WI38 (cell line): ENCODE measurements around the gene PPP1R2.
"Not testable (repeated sequence)": the region's sequence is repeated elsewhere in the genome, so short reads cannot be mapped to it uniquely, and the experiment has no call there.

ENCODE experiments used
- H3K4me3 ChIP-seq: 2 replicates; pipeline ENCODE4 v1.5.1; 2011; ENCODE audit warnings: low read depth, mild to moderate bottlenecking, control low read depth, low read length
- CTCF ChIP-seq: IDR thresholded peaks from 2 replicates; pipeline ENCODE4 v1.5.1; 2012; ENCODE audit warnings: low read depth, mild to moderate bottlenecking, control low read depth, low read length

The PPP1R2 gene

DNA sequence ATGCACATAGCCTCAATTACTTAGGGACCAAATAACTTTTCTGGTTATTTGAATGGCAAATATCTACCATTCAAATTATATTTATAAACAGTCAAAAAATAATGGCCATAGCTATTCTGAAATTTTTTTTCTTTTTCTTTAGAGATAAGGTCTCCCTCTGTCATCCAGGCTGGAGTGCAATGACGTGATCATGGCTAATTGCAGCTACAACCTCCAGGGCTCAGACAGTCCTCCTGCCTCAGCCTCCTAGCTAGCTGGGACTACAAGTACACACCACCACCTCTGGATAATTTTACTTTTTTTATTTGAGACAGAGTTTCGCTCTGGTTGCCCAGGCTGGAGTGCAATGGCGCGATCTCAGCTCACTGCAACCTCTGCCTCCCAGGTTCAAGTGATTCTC lies 16.6 kb downstream of the PPP1R2 start:
- TF ChIP-seq CTCF = no peak
- H3K4me3 ChIP-seq = no peak overlapping the region

DNA sequence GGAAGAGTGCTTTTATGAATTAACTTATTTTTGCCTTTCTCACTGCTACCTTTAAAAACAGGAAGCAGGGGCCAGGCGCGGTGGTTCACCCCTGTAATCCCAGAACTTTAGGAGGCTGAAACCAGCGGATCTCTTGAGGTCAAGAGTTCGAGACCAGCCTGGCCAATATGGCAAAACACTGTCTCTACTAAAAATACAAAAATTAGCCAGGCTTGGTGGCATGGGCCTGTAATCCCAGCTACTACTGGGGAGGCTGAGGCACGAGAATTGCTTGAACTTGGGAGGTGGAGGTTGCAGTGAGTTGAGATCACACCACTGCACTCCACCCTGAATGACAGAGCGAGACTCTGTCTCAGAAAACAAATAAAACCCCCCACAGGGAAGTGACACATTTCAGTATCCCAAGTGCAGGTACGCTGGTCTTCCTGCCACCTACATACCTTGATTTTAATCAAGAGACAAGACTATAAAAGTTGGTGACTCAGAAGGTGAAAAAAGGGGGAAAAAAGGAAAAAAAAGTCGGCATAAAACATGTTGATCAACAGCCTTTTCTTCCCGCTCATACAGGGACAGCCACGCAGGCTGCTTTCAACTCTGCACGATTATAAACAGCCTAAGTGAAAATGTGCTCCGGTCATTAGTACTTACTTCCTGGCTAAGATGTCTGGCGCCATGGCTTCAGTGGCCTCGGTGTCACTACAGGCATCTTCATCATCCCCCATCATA lies 18.8 kb downstream of the PPP1R2 start:
- H3K4me3 ChIP-seq = no peak overlapping the region
- no peak for TF ChIP-seq CTCF

DNA sequence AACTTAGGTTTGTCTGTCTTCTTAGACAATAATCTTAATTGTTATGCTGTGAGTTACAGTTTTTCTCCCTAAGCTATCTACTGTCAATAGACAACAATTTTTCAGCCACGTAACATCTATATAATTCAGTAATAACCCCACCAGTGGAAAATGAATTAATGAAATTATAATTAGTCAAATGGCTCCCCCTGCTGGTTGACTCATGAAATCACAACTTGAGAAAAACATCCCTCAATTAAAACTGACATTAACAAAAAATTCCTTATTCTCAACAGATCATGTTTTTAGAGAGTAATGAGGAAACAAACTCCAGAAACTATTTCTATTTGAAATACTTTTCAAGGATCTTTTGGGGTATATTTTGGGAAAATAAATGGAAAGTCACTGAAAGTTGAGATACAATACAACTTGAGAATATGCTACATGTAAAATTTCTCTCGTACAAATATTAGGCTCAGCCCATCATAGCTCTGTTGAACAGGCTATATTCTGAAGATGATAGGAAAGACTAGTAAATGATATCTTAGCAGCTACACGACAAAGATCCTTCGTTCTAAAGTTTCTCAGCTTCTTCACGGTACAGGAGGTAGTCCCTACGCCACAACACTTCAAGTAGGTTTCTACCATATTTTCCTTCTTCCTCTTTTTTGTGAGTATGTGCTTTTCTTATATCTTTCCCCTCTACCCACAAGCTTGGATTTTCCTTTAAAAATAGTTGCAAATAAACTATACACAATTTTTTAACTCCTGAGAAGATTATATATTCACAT lies 20.7 kb downstream of the PPP1R2 start:
- no peak overlapping the region for H3K4me3 ChIP-seq
- no peak for TF ChIP-seq CTCF

GRCh38 chr3:195517030-195517429 lies 26.1 kb downstream of the PPP1R2 start:
- no peak overlapping the region for H3K4me3 ChIP-seq
- no peak for TF ChIP-seq CTCF

GRCh38 chr3:195514610-195515235 lies 28.4 kb downstream of the PPP1R2 start:
- not testable (repeated sequence) for H3K4me3 ChIP-seq

DNA sequence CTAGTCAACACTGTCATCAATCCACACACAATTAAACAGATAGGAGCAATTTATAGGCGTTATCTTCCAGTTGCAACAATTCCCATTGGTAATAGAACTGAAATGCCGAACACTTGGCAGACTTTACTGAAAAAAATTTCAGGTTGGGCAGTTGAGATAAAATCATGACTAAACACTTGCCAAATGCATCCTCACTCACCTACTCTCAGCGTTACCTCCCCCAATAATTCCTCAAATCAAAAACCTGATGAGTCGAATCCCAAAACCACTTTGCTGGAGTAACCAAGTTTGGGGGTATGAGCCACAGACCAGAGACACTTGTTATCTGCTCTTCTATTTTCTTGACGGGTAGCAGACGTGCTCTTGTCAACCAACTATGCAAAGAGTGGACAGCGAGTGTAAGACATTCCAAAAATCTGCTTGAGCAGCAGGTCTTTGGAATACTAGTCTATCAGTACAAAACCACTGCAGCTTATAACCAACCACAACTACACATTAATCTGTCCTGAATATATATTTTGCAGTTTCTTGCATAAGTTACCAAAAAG lies 30.3 kb downstream of the PPP1R2 start:
- TF ChIP-seq CTCF = no peak
- H3K4me3 ChIP-seq = no peak overlapping the region

GRCh38 chr3:195511136-195511535 lies 32.0 kb downstream of the PPP1R2 start:
- H3K4me3 ChIP-seq = no peak overlapping the region
- no peak for TF ChIP-seq CTCF
